Endothelial cell of umbilical vein (primary cell): ENCODE data around the gene DUSP18. TPM values are rescaled to one million over a fixed set of nuclear protein-coding genes. Genes with fewer than 3 reads are reported as not detected.
"Not testable (repeated sequence)": the region's sequence is repeated elsewhere in the genome, so short reads cannot be mapped to it uniquely, and the experiment has no call there.

Source experiments
- BruUV-seq: library from RNA; stranded (reverse); fragments of 400-500 nt; replicated peaks from 2 replicates; lab custom pipeline; 2021; lab: Mats Ljungman, UMichigan
- CTCF ChIA-PET: fragments of 300-600, 350-600 bp; sonication (Branson Sonifier 250); formaldehyde crosslinking; loops from one replicate; lab custom pipeline; 2021; ENCODE audit warnings: antibody characterized with exemption, inconsistent platforms; lab: Charles Lee
- POLR2A ChIA-PET: fragments of 300-600, 350-600 bp; sonication (Branson Sonifier 250); formaldehyde crosslinking; loops from one replicate; lab custom pipeline; 2021; ENCODE audit warnings: antibody characterized with exemption, inconsistent platforms; lab: Charles Lee
- DNase-seq: peaks from one replicate; pipeline ENCODE4 v3.0.0-alpha.2; 2011; ENCODE audit warnings: low read depth, low spot score
- FAIRE-seq: peaks from 2 replicates; lab custom pipeline; 2011; peaks lifted over from hg19 to GRCh38; lab: Jason Lieb, UNC
- H2AFZ ChIP-seq: 2 replicates; pipeline ENCODE4 v1.6.0; 2012; ENCODE audit warnings: low read depth, low read length, control low read depth, inconsistent platforms
- H3K27ac ChIP-seq: 2 replicates; pipeline ENCODE4 v1.5.1; 2011; ENCODE audit warnings: low read depth, mild to moderate bottlenecking, control low read depth, low read length, moderate library complexity; ENCODE audit not compliant: insufficient read depth
- H3K27me3 ChIP-seq, 2 experiments: 2 replicates each; pipeline versions ENCODE4 v1.6.0 to v1.6.1; 2011; ENCODE audit warnings: low read length in 2 of 2, mixed read lengths in 1 of 2; ENCODE audit not compliant: control insufficient read depth in 2 of 2, insufficient read depth in 2 of 2
- H3K36me3 ChIP-seq, 2 experiments: 2 replicates in 1 of 2; 3 replicates in 1 of 2; pipeline ENCODE4 v1.5.1; 2011; ENCODE audit warnings: low read length in 2 of 2, mild to moderate bottlenecking in 1 of 2, moderate library complexity in 1 of 2; ENCODE audit not compliant: control insufficient read depth in 2 of 2, insufficient read depth in 2 of 2; ENCODE audit errors: extremely low read depth in 1 of 2
- H3K4me1 ChIP-seq: 3 replicates; pipeline ENCODE4 v1.5.1; 2011; ENCODE audit warnings: mild to moderate bottlenecking, low read length; ENCODE audit not compliant: control insufficient read depth, insufficient read depth; ENCODE audit errors: extremely low read depth
- H3K4me2 ChIP-seq: 2 replicates; pipeline ENCODE4 v1.6.1; 2011; ENCODE audit warnings: low read length, control low read depth, mixed read lengths; ENCODE audit not compliant: insufficient read depth
- H3K4me3 ChIP-seq, 3 experiments: fragments of 200-600 bp in 1 of 3; sonication (generic), shearing (Covaris generic) in 1 of 3; replicated peaks in 1 of 3; 2 replicates each; pipeline ENCODE4 v1.5.1; 2011 to 2016; ENCODE audit warnings: control low read depth in 3 of 3, low read length in 3 of 3, mild to moderate bottlenecking in 2 of 3, inconsistent platforms in 1 of 3, low read depth in 1 of 3, moderate library complexity in 1 of 3; ENCODE audit not compliant: insufficient read depth in 1 of 3
- H3K79me2 ChIP-seq: 2 replicates; pipeline ENCODE4 v1.6.0; 2012; ENCODE audit warnings: low read length, inconsistent platforms; ENCODE audit not compliant: control insufficient read depth, insufficient read depth
- H3K9ac ChIP-seq: replicated peaks from 2 replicates; pipeline ENCODE3; 2011; ENCODE audit warnings: low read length, control low read depth; ENCODE audit not compliant: insufficient read depth; ENCODE audit errors: extremely low read depth
- H3K9me1 ChIP-seq: replicated peaks from 3 replicates; pipeline ENCODE4 v1.6.0; 2011; ENCODE audit warnings: mild to moderate bottlenecking, low read length; ENCODE audit not compliant: control insufficient read depth, insufficient read depth; ENCODE audit errors: extremely low read depth
- H3K9me3 ChIP-seq: replicated peaks from 2 replicates; pipeline ENCODE4 v1.5.1; 2012; ENCODE audit warnings: low read length, inconsistent platforms; ENCODE audit not compliant: control insufficient read depth, insufficient read depth
- H4K20me1 ChIP-seq: replicated peaks from 2 replicates; pipeline ENCODE3; 2011; ENCODE audit warnings: mild to moderate bottlenecking, low read length; ENCODE audit not compliant: control insufficient read depth, insufficient read depth; ENCODE audit errors: extremely low read depth
- CTCF ChIP-seq, 2 donors: IDR thresholded peaks; 1 replicate in 1 of 2; 2 replicates in 1 of 2; pipeline ENCODE4 v1.5.1; 2011; ENCODE audit warnings: low read length in 2 of 2, mild to moderate bottlenecking in 2 of 2, moderate library complexity in 2 of 2, control low read depth in 1 of 2, inconsistent platforms in 1 of 2, low read depth in 1 of 2; ENCODE audit not compliant: insufficient read depth in 1 of 2; ENCODE audit errors: extremely low read depth in 1 of 2
- EZH2 ChIP-seq: IDR thresholded peaks from 2 replicates; pipeline ENCODE4 v1.6.1; 2012; ENCODE audit warnings: borderline replicate concordance, low read depth, mild to moderate bottlenecking, moderate library complexity, low read length, inconsistent platforms; ENCODE audit not compliant: severe bottlenecking
- FOS ChIP-seq: IDR thresholded peaks from 2 replicates; pipeline ENCODE4 v1.6.1; 2011; ENCODE audit warnings: mild to moderate bottlenecking, low read length, moderate library complexity, borderline replicate concordance; ENCODE audit not compliant: insufficient read depth
- GATA2 ChIP-seq: IDR thresholded peaks from 2 replicates; pipeline ENCODE4 v1.7.0; 2011; ENCODE audit warnings: low read depth, mild to moderate bottlenecking, moderate library complexity, mixed read lengths, low read length; ENCODE audit not compliant: insufficient read length, insufficient read depth
- JUN ChIP-seq: IDR thresholded peaks from 2 replicates; pipeline ENCODE4 v1.6.1; 2011; ENCODE audit warnings: borderline replicate concordance, low read depth; ENCODE audit not compliant: insufficient read length, insufficient read depth
- MAX ChIP-seq: IDR thresholded peaks from 2 replicates; pipeline ENCODE4 v1.6.1; 2011; ENCODE audit not compliant: insufficient read depth, insufficient read length
- MYC ChIP-seq: IDR thresholded peaks from one replicate; pipeline ENCODE4 v1.6.1; 2011; ENCODE audit warnings: mild to moderate bottlenecking, low read depth, low read length
- POLR2A ChIP-seq: IDR thresholded peaks from 2 replicates; pipeline ENCODE4 v1.6.1; 2012; ENCODE audit warnings: low read depth, mild to moderate bottlenecking, control low read depth, low read length
- dilution Hi-C: fragments of 300-500 bp; cut with MboI; formaldehyde crosslinking; loops from one replicate; pipeline ENCODE4 v1.15.0; 2019; ENCODE audit warnings: low sequenced_read_pairs; ENCODE audit not compliant: extremely low pct_ligation_motif_present
- intact Hi-C: fragments of 100-400 bp; cut with micrococcal nuclease; formaldehyde crosslinking; loops from one replicate; pipeline ENCODE4 v1.10.0; 2022
- polyA plus RNA-seq, 4 experiments: library from polyadenylated mRNA; depleted of rRNA in 3 of 4; stranded (reverse) in 3 of 4; unstranded in 1 of 4; fragments of >200 nt; gene quantifications; 2 replicates each; pipeline versions ENCODE4 v1.2.1 to v1.2.3, GENCODE V29; 2011 to 2012; ENCODE audit warnings: missing spikeins in 1 of 4
- total RNA-seq: library from RNA; stranded (reverse); gene quantifications from 2 replicates; pipeline ENCODE4 v1.2.3, GENCODE V29; 2021

Gene DUSP18
- total and polyA plus RNA-seq, 2 donors (not counting 3 experiments of a cell fraction or from before 2014, with no cell fraction given): 18.3 to 30.1 TPM

GRCh38 chr22:30712094-30712493 lies 44.4 kb upstream of the DUSP18 start:
- H3K9me3 ChIP-seq: no peaks in the 10 kb centered on the region
- no peaks in the 10 kb centered on the region for H3K36me3 ChIP-seq
- H3K27me3 ChIP-seq: no peaks in the 10 kb centered on the region
- no peak overlapping the region for H3K9ac ChIP-seq
- intact Hi-C loops: no loop called here
- POLR2A ChIA-PET: no interaction called here
- H3K9me1 ChIP-seq: no peaks in the 10 kb centered on the region
- H3K4me2 ChIP-seq: no peak overlapping the region
- dilution Hi-C loops: no loop called here
- CTCF ChIA-PET: interaction anchor here (1.2 to 1.7 kb wide), 3 partner anchors 26 to 78 kb away, joined by 3 to 6 read pairs (median 5); no protein-coding TSS in a partner anchor
- no peak overlapping the region for H3K4me3 ChIP-seq
- H3K27ac ChIP-seq: no peak overlapping the region
- DNase-seq (no peak), FAIRE-seq (no peak)
- no peaks in the 10 kb centered on the region for H4K20me1 ChIP-seq
- H3K79me2 ChIP-seq: no peaks in the 10 kb centered on the region
- no peak overlapping the region for H2AFZ ChIP-seq
- peaks cover 9% of the 10 kb centered on the region for H3K4me1 ChIP-seq
- no TSS peak for BruUV-seq
- no peak for TF ChIP-seq GATA2
- TF ChIP-seq MYC: no peak
- no peak for TF ChIP-seq POLR2A
- no peak for TF ChIP-seq JUN
- TF ChIP-seq CTCF (IDR thresholded peaks at IDR 0.05; ENCODE audit: extremely low read depth in 1 of 2, insufficient read depth in 1 of 2, low read depth in 1 of 2, low read length in 2 of 2): no peak
- TF ChIP-seq EZH2: no peak
- no peak for TF ChIP-seq MAX
- no peak for TF ChIP-seq FOS

GRCh38 chr22:30709980-30710379 lies 42.3 kb upstream of the DUSP18 start:
- H3K4me1 ChIP-seq, H3K79me2 ChIP-seq, intact Hi-C loops, DNase-seq, H3K36me3 ChIP-seq, H3K9ac ChIP-seq, dilution Hi-C loops, CTCF ChIA-PET, H3K9me3 ChIP-seq, BruUV-seq, H3K4me3 ChIP-seq, H2AFZ ChIP-seq, H3K4me2 ChIP-seq, H3K27ac ChIP-seq, H4K20me1 ChIP-seq, H3K9me1 ChIP-seq, H3K27me3 ChIP-seq, POLR2A ChIA-PET: not testable (repeated sequence)
- peak; percentile 8 for FAIRE-seq
